ENCODE measurements around the gene TMEM217.

The TMEM217 gene

GRCh38 chr6:37210313-37210968 is 47.5 kb downstream of the TMEM217 start:
- H3K36me3 ChIP-seq (ENCODE audit: insufficient read depth, low read length) = no peaks in the 10 kb centered on the region
- TF ChIP-seq, protein P1, sequence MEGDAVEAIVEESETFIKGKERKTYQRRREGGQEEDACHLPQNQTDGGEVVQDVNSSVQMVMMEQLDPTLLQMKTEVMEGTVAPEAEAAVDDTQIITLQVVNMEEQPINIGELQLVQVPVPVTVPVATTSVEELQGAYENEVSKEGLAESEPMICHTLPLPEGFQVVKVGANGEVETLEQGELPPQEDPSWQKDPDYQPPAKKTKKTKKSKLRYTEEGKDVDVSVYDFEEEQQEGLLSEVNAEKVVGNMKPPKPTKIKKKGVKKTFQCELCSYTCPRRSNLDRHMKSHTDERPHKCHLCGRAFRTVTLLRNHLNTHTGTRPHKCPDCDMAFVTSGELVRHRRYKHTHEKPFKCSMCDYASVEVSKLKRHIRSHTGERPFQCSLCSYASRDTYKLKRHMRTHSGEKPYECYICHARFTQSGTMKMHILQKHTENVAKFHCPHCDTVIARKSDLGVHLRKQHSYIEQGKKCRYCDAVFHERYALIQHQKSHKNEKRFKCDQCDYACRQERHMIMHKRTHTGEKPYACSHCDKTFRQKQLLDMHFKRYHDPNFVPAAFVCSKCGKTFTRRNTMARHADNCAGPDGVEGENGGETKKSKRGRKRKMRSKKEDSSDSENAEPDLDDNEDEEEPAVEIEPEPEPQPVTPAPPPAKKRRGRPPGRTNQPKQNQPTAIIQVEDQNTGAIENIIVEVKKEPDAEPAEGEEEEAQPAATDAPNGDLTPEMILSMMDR (IDR thresholded peaks at IDR 0.05; ENCODE audit: low read length) = peak; percentile 97
- TF ChIP-seq EZH2 (IDR thresholded peaks at IDR 0.05; ENCODE audit: borderline replicate concordance, low read length) = no peak
- H3F3A ChIP-seq (ENCODE audit: insufficient read depth, low read length) = no peaks in the 10 kb centered on the region
- H3K9ac ChIP-seq (ENCODE audit: low read length) = no peak overlapping the region
- no peak overlapping the region for H2AFZ ChIP-seq (ENCODE audit: low read length)
- H3K9me3 ChIP-seq (ENCODE audit: low read length) = no peaks in the 10 kb centered on the region
- H4K20me1 ChIP-seq (ENCODE audit: insufficient read depth, low read length) = no peaks in the 10 kb centered on the region
- H3K4me1 ChIP-seq (ENCODE audit: insufficient read depth, low read length, severe bottlenecking) = peaks cover 5% of the 10 kb centered on the region
- H3K4me3 ChIP-seq (ENCODE audit: low read depth, low read length, poor library complexity, severe bottlenecking) = no peak overlapping the region
- H3K27ac ChIP-seq (ENCODE audit: low read depth, low read length, poor library complexity, severe bottlenecking) = no peak overlapping the region
- H3K79me2 ChIP-seq (ENCODE audit: insufficient read depth, low read length) = no peaks in the 10 kb centered on the region
- no peaks in the 10 kb centered on the region for H3K9me2 ChIP-seq (ENCODE audit: low read depth, low read length)
- no peak overlapping the region for H3K4me2 ChIP-seq (ENCODE audit: low read length)
- H3K27me3 ChIP-seq (ENCODE audit: insufficient read depth, low read length) = no peaks in the 10 kb centered on the region

GRCh38 chr6:37209461-37210205 is 48.3 kb downstream of the TMEM217 start:
- Histone ChIP-seq H3K27ac (ENCODE audit: low read depth, low read length, poor library complexity, severe bottlenecking) (no peak overlapping the region), H3K4me1 (ENCODE audit: insufficient read depth, low read length, severe bottlenecking) (peaks cover 9% of the 10 kb centered on the region), H3F3A (ENCODE audit: insufficient read depth, low read length) (no peaks in the 10 kb centered on the region), H3K27me3 (ENCODE audit: insufficient read depth, low read length) (no peaks in the 10 kb centered on the region), H3K4me2 (ENCODE audit: low read length) (no peak overlapping the region), H3K4me3 (ENCODE audit: low read depth, low read length, poor library complexity, severe bottlenecking) (no peak overlapping the region), H4K20me1 (ENCODE audit: insufficient read depth, low read length) (no peaks in the 10 kb centered on the region), H3K36me3 (ENCODE audit: insufficient read depth, low read length) (no peaks in the 10 kb centered on the region), H3K9me3 (ENCODE audit: low read length) (no peaks in the 10 kb centered on the region), H3K9me2 (ENCODE audit: low read depth, low read length) (no peaks in the 10 kb centered on the region), H3K9ac (ENCODE audit: low read length) (no peak overlapping the region), H3K79me2 (ENCODE audit: insufficient read depth, low read length) (no peaks in the 10 kb centered on the region), H2AFZ (ENCODE audit: low read length) (no peak overlapping the region)
- TF ChIP-seq, protein P1 (IDR thresholded peaks at IDR 0.05; ENCODE audit: low read length) = no peak
- no peak for TF ChIP-seq EZH2 (IDR thresholded peaks at IDR 0.05; ENCODE audit: borderline replicate concordance, low read length)

DNA sequence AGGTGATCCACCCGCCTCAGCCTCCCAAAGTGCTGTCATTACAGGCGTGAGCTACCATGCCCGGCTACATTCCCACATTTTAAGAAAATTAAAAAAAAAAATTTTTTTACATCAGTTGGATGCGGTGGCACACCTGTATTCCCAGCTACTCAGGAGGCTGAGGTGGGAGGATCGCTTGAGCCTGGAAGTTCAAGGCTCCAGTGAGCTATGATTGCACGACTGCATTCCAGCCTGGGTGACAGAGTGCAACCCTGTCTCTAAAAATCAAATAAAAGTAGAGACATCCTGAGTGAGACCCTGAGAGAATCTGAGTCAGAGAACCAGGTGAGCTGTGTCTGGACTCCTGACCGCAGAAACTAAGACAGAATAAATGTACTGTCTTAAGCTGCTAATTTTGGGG is 49.2 kb downstream of the TMEM217 start:
- H3K27ac ChIP-seq (ENCODE audit: low read depth, low read length, poor library complexity, severe bottlenecking) = no peak overlapping the region
- no peak for TF ChIP-seq EZH2 (IDR thresholded peaks at IDR 0.05; ENCODE audit: borderline replicate concordance, low read length)
- TF ChIP-seq, protein P1 (IDR thresholded peaks at IDR 0.05; ENCODE audit: low read length) = no peak

More for the DNA sequence above, 49.2 kb downstream of the TMEM217 start:
- Histone ChIP-seq H3K4me3 (ENCODE audit: low read depth, low read length, poor library complexity, severe bottlenecking) (no peak overlapping the region), H3K79me2 (ENCODE audit: insufficient read depth, low read length) (no peaks in the 10 kb centered on the region), H3K4me2 (ENCODE audit: low read length) (no peak overlapping the region), H3K9ac (ENCODE audit: low read length) (no peak overlapping the region), H3K27me3 (ENCODE audit: insufficient read depth, low read length) (no peaks in the 10 kb centered on the region), H3K36me3 (ENCODE audit: insufficient read depth, low read length) (no peaks in the 10 kb centered on the region), H3K4me1 (ENCODE audit: insufficient read depth, low read length, severe bottlenecking) (peaks cover 9% of the 10 kb centered on the region), H2AFZ (ENCODE audit: low read length) (no peak overlapping the region), H4K20me1 (ENCODE audit: insufficient read depth, low read length) (no peaks in the 10 kb centered on the region), H3K9me2 (ENCODE audit: low read depth, low read length) (no peaks in the 10 kb centered on the region), H3K9me3 (ENCODE audit: low read length) (no peaks in the 10 kb centered on the region), H3F3A (ENCODE audit: insufficient read depth, low read length) (no peaks in the 10 kb centered on the region)

Measured in OCI-LY1 (cell line).